AG04449 (cell line): Measurements from ENCODE around the gene FOSB.

ENCODE experiments used
- CTCF ChIA-PET: fragments of 350-600 bp; formaldehyde crosslinking; extraction: SDS; loops from one replicate; lab custom pipeline; 2021; ENCODE audit warnings: antibody characterized with exemption; lab: Yijun Ruan, JAX
- POLR2A ChIA-PET: fragments of 400-600, 350-600 bp; formaldehyde crosslinking; extraction: SDS; loops from one replicate; lab custom pipeline; 2020; ENCODE audit warnings: antibody characterized with exemption, inconsistent platforms; lab: Yijun Ruan, JAX
- DNase-seq: peaks from one replicate; pipeline ENCODE4 v3.0.0-alpha.2; 2010; ENCODE audit warnings: low read depth, low spot score
- H3K4me3 ChIP-seq: 2 replicates; pipeline ENCODE4 v1.5.1; 2011; ENCODE audit warnings: low read depth, mild to moderate bottlenecking, control low read depth, low read length
- CTCF ChIP-seq: IDR thresholded peaks from one replicate; pipeline ENCODE4 v1.5.1; 2011; ENCODE audit warnings: mild to moderate bottlenecking, moderate library complexity, low read length, control low read depth, inconsistent platforms; ENCODE audit not compliant: insufficient read depth; ENCODE audit errors: missing control alignments

The FOSB gene

GRCh38 chr19:45467456-45468158, at the start of gene FOSB:
Gene FOSB (plus strand): TSS chr19:45467996. CDS start chr19:45468587, 591 bp downstream.
- POLR2A ChIA-PET, result interaction anchor here (0.9 to 3.4 kb wide), 6 partner anchors 9 to 37 kb away, joined by 3 to 37 read pairs (median 6); no protein-coding TSS in a partner anchor
- no peak for DNase-seq
- TF ChIP-seq CTCF, result no peak
- CTCF ChIA-PET, result interaction anchor here (1.4 to 19.3 kb wide), 8 partner anchors 8 to 39 kb away, joined by 3 to 773 read pairs (median 8); no protein-coding TSS in a partner anchor
- peak within 1 kb of the TSS; percentile 95 for H3K4me3 ChIP-seq

- ChIA-PET CTCF (interaction anchor here (4.5 kb wide), 1 partner anchor 60 kb away, joined by 21 read pairs; no protein-coding TSS in a partner anchor), POLR2A (no interaction called here)
- DNase-seq, result no peak
- no peak overlapping the region for H3K4me3 ChIP-seq
- no peak for TF ChIP-seq CTCF
Measured at GRCh38 chr19:45418802-45419201, 49.0 kb upstream of the FOSB start.

GRCh38 chr19:45419396-45419795, 48.4 kb upstream of the FOSB start:
- no peak for TF ChIP-seq CTCF
- POLR2A ChIA-PET, result no interaction called here
- no peak for DNase-seq
- CTCF ChIA-PET, result interaction anchor here (3.1 kb wide), 1 partner anchor 67 kb away, joined by 13 read pairs; no protein-coding TSS in a partner anchor
- no peak overlapping the region for H3K4me3 ChIP-seq

GRCh38 chr19:45419895-45420294, 47.9 kb upstream of the FOSB start:
- CTCF ChIA-PET, result interaction anchor here (2.2 to 3.1 kb wide), 3 partner anchors 20 to 66 kb away, joined by 6 to 13 read pairs (median 11); no protein-coding TSS in a partner anchor
- DNase-seq, result no peak
- no peak overlapping the region for H3K4me3 ChIP-seq
- POLR2A ChIA-PET, result no interaction called here
- TF ChIP-seq CTCF, result no peak

- POLR2A ChIA-PET, result no interaction called here
Measured at GRCh38 chr19:45420356-45420755, 47.4 kb upstream of the FOSB start.

More at GRCh38 chr19:45420356-45420755, 47.4 kb upstream of the FOSB start:
- no peak overlapping the region for H3K4me3 ChIP-seq
- CTCF ChIA-PET, result interaction anchor here (2.2 to 3.1 kb wide), 3 partner anchors 19 to 66 kb away, joined by 6 to 13 read pairs (median 11); no protein-coding TSS in a partner anchor
- DNase-seq, result no peak
- no peak for TF ChIP-seq CTCF
